ENCODE data around the gene CTXND1.

The CTXND1 gene

DNA sequence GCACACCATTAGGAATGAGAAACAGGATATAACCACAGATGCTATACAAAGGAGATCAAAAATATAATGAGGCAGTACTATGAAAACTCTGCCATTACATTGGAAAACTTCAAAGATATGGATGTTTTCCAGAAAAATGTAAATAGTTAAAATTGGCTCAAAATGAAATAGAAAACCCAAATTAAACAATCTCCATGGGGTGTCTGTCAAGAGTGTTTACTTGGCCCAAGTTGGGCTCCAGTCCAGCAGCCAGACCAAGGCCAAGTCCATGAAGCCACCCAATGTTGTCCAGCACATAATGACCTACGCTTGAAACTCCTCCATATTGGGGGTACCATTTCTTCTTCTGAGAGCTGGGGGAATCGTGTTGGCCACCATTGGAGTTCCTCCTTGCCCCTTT lies 37.1 kb downstream of the CTXND1 start:
- no peak overlapping the region for H3K27ac ChIP-seq (ENCODE audit: insufficient read depth, low read depth, low read length, poor library complexity, severe bottlenecking)
- H3K27me3 ChIP-seq (ENCODE audit: control insufficient read depth, insufficient read depth, low read length, poor library complexity, severe bottlenecking): no peaks in the 10 kb centered on the region
- H3K4me3 ChIP-seq (ENCODE audit: insufficient read depth, low read depth, low read length): no peak overlapping the region
- no peaks in the 10 kb centered on the region for H3K36me3 ChIP-seq (ENCODE audit: control insufficient read depth, insufficient read depth, low read length)
- H3K9me3 ChIP-seq (ENCODE audit: control insufficient read depth, low read length): peaks cover 2% of the 10 kb centered on the region
- no peaks in the 10 kb centered on the region for H3K4me1 ChIP-seq (ENCODE audit: control insufficient read depth, insufficient read depth, low read length)
- WGBS, 2 experiments: 96% methylated on average over 2 of the region's 2 CpGs

DNA sequence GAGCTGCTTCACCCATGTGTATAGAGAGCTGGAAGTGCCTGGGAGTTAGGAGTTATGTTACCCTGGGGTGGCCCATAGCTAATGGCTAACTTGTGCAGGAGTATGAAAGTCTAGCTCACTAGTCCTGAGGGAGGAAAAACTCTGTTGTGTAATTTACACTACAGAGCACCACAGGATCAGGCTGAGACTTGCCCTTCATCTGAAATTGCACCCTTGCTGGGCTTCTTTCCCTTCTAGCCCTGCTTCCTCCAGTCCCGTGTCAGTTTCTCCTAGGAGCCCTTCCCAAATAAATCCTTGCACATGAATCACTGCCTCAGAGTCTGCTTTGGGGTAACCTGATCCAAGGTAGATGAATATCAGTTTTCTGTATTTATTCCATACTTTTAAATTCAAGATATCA lies 40.0 kb downstream of the CTXND1 start:
- Histone ChIP-seq H3K27me3 (ENCODE audit: control insufficient read depth, insufficient read depth, low read length, poor library complexity, severe bottlenecking) (no peaks in the 10 kb centered on the region), H3K9me3 (ENCODE audit: control insufficient read depth, low read length) (peaks cover 2% of the 10 kb centered on the region), H3K4me3 (ENCODE audit: insufficient read depth, low read depth, low read length) (no peak overlapping the region), H3K36me3 (ENCODE audit: control insufficient read depth, insufficient read depth, low read length) (no peaks in the 10 kb centered on the region), H3K4me1 (ENCODE audit: control insufficient read depth, insufficient read depth, low read length) (peaks cover 7% of the 10 kb centered on the region), H3K27ac (ENCODE audit: insufficient read depth, low read depth, low read length, poor library complexity, severe bottlenecking) (no peak overlapping the region)
- 71 to 90% methylated on average over 1 of the region's 1 CpG for WGBS, 2 experiments

DNA sequence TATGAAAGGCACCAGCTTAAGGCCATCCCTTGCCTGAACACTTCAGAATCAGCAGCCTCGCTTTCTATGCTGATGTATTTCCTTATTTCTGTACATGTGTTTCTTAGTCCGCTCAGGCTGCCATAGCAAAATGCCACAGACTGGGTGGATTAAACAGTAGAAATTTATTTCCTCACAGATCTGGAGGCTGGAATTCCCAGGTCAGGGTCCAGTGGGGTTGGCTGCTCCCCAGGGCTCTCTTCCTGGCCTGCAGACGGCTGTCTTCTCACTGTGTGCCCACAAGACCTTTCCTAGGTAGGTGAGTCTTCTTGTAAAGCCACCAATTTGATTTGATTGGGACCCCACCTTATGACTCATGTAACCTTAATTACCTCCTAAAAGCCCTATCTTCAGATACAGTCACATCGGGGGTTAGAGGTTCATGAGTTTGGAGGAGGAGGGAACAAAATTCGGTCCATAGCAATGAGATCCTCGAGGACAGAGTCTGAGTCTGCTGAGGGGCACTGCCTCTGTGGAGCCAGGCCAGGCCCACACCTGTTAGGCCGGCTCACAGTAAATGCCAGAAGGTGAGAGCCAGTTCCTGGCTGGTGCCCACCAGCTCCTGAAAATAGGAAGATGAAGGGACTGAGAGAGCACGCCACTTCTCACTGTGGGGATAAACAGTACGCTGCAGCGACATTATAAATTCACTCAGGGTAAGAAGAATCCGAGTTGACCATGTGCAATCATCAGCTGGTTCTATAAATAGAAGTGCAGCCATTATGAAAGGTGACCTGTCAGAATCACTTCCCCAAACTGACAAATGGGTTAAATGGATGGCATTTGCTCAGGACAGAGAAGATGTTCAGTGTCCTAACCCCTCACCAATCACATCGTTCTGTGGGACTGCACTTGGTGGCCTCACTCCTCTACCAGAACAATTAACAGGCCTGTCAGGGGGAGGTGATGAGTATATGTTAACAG lies 41.1 kb downstream of the CTXND1 start:
- no peak overlapping the region for H3K4me3 ChIP-seq (ENCODE audit: insufficient read depth, low read depth, low read length)
- H3K9me3 ChIP-seq (ENCODE audit: control insufficient read depth, low read length): peaks cover 2% of the 10 kb centered on the region
- 83 to 89% methylated on average over 11 to 12 of the region's 12 CpGs for WGBS, 2 experiments
- no peaks in the 10 kb centered on the region for H3K27me3 ChIP-seq (ENCODE audit: control insufficient read depth, insufficient read depth, low read length, poor library complexity, severe bottlenecking)
- no peak overlapping the region for H3K27ac ChIP-seq (ENCODE audit: insufficient read depth, low read depth, low read length, poor library complexity, severe bottlenecking)
- no peaks in the 10 kb centered on the region for H3K36me3 ChIP-seq (ENCODE audit: control insufficient read depth, insufficient read depth, low read length)
- peaks cover 7% of the 10 kb centered on the region for H3K4me1 ChIP-seq (ENCODE audit: control insufficient read depth, insufficient read depth, low read length)

DNA sequence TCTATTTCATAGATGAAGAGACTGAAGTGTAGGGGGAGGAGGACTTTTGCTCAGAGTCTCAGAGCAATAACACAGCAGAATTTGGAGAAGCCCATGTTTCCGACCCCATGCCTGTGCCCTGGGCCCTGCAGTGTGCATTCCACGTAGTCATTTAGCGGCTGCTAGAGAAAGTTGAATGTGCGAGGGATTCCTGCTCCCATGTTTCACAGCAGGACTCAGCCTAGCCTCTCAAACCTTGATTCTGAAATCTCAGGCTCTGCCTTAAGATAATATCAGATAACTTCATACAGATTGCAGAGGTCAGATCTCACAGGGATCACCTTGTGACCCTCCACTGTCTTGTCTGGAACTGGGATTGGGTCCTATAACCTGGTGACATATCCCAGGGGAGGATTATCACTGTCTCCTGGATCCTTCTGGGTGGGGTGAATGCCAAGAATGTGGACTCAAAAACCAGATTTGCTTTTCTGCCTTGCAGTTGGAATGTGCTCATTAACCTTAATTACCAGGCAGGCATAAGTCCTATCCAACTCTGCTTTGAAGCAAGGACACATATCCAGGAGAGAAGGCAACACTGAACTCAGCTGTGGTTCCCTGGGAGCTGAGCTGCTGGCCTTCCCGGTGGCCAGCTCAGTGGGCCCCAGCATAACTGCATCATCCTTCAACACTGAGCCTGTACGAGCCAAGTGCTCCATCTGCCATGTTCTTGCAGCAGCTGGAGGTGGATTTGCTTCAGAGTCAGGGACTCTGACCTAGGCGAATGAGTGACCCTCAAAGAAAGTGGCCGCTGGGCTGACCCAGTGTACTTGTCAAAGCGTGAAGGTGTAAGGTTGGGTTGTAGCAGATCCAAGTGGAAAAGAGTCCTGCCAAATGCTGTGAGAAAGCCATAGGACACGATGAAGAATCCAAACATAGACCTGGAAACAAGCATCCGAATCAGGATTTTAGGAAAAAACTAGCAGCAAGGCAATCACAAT lies 43.0 kb downstream of the CTXND1 start:
- H3K27ac ChIP-seq (ENCODE audit: insufficient read depth, low read depth, low read length, poor library complexity, severe bottlenecking): no peak overlapping the region
- no peaks in the 10 kb centered on the region for H3K27me3 ChIP-seq (ENCODE audit: control insufficient read depth, insufficient read depth, low read length, poor library complexity, severe bottlenecking)
- peaks cover 2% of the 10 kb centered on the region for H3K9me3 ChIP-seq (ENCODE audit: control insufficient read depth, low read length)
- no peaks in the 10 kb centered on the region for H3K36me3 ChIP-seq (ENCODE audit: control insufficient read depth, insufficient read depth, low read length)
- no peak overlapping the region for H3K4me3 ChIP-seq (ENCODE audit: insufficient read depth, low read depth, low read length)
- peaks cover 7% of the 10 kb centered on the region for H3K4me1 ChIP-seq (ENCODE audit: control insufficient read depth, insufficient read depth, low read length)
- 94 to 95% methylated on average over 11 of the region's 11 CpGs for WGBS, 2 experiments

DNA sequence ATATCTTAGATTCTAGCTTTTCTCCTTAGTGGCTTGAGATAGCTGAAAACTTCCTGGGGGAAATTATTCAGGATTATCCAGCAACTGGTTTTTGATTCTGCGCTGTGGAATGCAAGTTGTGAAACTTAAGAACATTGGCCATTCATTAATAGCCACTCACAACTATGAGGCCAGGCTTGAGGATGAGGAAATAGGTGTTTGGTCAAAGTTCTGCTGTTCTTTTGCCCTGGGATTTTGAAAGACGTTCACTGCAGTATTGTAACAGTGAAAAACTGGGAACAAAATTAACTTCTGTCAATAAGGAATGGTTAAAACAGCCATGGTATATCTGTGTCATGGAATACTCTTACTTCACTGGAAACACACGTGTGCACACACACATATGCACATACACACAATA lies 44.1 kb downstream of the CTXND1 start:
- no peaks in the 10 kb centered on the region for H3K36me3 ChIP-seq (ENCODE audit: control insufficient read depth, insufficient read depth, low read length)
- no peak overlapping the region for H3K4me3 ChIP-seq (ENCODE audit: insufficient read depth, low read depth, low read length)
- H3K4me1 ChIP-seq (ENCODE audit: control insufficient read depth, insufficient read depth, low read length): peaks cover 7% of the 10 kb centered on the region
- H3K27ac ChIP-seq (ENCODE audit: insufficient read depth, low read depth, low read length, poor library complexity, severe bottlenecking): no peak overlapping the region
- H3K27me3 ChIP-seq (ENCODE audit: control insufficient read depth, insufficient read depth, low read length, poor library complexity, severe bottlenecking): no peaks in the 10 kb centered on the region
- WGBS, 2 experiments: 90 to 98% methylated on average over 1 to 2 of the region's 3 CpGs
- H3K9me3 ChIP-seq (ENCODE audit: control insufficient read depth, low read length): peaks cover 2% of the 10 kb centered on the region

DNA sequence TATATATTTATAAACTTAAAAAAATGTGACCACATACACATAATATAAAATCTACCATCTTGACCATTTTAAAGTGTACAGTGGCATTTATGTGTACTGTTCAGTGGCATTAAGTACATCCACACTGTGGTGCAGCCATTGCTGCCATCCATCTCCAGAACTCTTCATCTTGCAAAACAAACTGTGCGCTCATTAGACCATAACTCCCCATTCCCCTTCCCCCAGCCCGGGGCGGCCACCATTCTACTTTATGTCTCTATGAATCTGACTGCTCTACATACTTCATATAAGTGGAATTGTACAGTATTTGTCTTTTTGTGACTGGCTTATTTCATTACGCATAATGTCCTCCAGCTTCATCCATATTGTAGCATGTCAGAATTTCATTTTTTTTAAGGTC lies 47.8 kb downstream of the CTXND1 start:
- Histone ChIP-seq H3K4me3 (ENCODE audit: insufficient read depth, low read depth, low read length) (no peak overlapping the region), H3K9me3 (ENCODE audit: control insufficient read depth, low read length) (no peaks in the 10 kb centered on the region), H3K27ac (ENCODE audit: insufficient read depth, low read depth, low read length, poor library complexity, severe bottlenecking) (no peak overlapping the region), H3K27me3 (ENCODE audit: control insufficient read depth, insufficient read depth, low read length, poor library complexity, severe bottlenecking) (no peaks in the 10 kb centered on the region), H3K36me3 (ENCODE audit: control insufficient read depth, insufficient read depth, low read length) (no peaks in the 10 kb centered on the region), H3K4me1 (ENCODE audit: control insufficient read depth, insufficient read depth, low read length) (peaks cover 7% of the 10 kb centered on the region)
- WGBS, 2 experiments: 93 to 95% methylated on average over 3 of the region's 4 CpGs

DNA sequence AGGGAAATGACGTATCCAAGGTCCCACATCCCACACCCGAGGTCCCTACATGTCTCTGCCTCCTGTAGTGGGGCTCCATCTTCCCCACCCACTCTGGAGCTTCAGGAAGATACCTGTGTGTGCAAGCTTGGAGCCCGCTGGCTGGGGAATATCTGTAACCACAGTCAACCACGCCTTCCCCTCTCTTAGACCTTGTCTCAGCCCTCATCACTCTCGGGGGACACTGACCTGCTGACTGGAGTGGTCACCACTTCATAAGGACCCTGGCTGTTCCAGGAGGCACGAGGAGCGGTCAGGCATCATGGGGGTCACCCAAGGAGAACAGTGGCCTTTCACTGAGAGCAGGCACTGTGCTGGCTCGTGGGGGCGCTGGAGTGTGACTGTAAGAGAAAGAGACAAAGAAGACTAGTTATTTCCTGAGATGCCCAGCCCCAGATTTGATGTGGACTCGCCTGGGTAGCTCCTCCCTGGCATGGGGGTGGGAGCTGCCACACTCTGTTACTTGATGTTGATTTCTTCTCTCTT lies 48.6 kb downstream of the CTXND1 start:
- Histone ChIP-seq H3K36me3 (ENCODE audit: control insufficient read depth, insufficient read depth, low read length) (no peaks in the 10 kb centered on the region), H3K4me1 (ENCODE audit: control insufficient read depth, insufficient read depth, low read length) (peaks cover 4% of the 10 kb centered on the region), H3K4me3 (ENCODE audit: insufficient read depth, low read depth, low read length) (no peak overlapping the region), H3K9me3 (ENCODE audit: control insufficient read depth, low read length) (no peaks in the 10 kb centered on the region), H3K27ac (ENCODE audit: insufficient read depth, low read depth, low read length, poor library complexity, severe bottlenecking) (no peak overlapping the region), H3K27me3 (ENCODE audit: control insufficient read depth, insufficient read depth, low read length, poor library complexity, severe bottlenecking) (no peaks in the 10 kb centered on the region)
- WGBS, 2 experiments: 83 to 86% methylated on average over 10 of the region's 10 CpGs

DNA sequence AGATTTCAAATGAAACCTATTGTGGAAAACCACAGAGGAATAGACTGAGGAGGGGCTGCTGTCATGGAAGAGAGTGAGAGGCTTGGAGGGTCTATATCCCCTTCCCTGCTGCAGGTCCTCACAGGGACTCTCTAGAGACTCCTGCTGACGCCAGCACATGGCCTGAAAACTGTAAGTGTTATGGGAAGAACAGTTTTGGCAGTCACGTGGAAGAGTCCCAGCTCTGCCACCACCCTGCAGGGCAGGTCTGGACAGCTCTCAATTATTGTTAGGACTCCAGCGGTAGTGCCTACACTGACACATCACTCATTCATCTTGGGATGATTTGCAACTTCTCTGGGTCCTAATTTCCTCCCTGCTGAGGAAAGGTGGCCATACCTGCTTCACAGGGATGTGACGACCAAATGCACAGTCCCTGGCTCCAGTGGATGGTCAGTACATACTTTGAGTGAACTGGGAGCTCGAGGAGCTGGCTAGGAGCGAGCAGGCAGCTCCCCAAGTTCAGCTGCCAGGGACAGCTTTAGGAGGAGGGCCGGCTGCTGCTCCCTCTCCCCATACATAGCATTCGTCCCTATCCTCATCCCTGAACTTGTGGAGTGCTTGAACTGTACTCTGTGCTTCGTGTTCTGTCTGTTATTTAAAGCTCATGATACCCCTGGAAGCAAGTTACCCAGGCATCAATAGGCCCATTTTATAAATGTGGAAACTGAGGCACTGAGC lies 49.2 kb downstream of the CTXND1 start:
- H3K36me3 ChIP-seq (ENCODE audit: control insufficient read depth, insufficient read depth, low read length): no peaks in the 10 kb centered on the region
- peaks cover under 1% of the 10 kb centered on the region for H3K4me1 ChIP-seq (ENCODE audit: control insufficient read depth, insufficient read depth, low read length)
- H3K27me3 ChIP-seq (ENCODE audit: control insufficient read depth, insufficient read depth, low read length, poor library complexity, severe bottlenecking): no peaks in the 10 kb centered on the region
- 74 to 77% methylated on average over 9 of the region's 9 CpGs for WGBS, 2 experiments
- H3K9me3 ChIP-seq (ENCODE audit: control insufficient read depth, low read length): no peaks in the 10 kb centered on the region
- no peak overlapping the region for H3K4me3 ChIP-seq (ENCODE audit: insufficient read depth, low read depth, low read length)
- H3K27ac ChIP-seq (ENCODE audit: insufficient read depth, low read depth, low read length, poor library complexity, severe bottlenecking): no peak overlapping the region

DNA sequence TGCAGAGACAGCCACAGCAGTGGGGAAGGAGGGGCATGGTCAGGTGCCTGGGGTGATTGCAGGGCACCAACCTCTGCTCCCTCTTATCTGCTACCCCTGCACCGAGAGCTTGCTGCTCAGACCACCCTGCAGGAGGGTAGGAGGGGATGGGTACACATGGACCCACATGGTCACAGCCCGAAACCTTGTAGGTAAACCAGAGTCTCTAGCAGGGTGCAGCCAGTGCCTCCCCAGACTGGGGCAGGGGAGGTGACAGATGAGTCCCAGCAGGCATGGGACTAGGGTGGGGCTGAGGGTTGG lies 50.0 kb downstream of the CTXND1 start:
- H3K9me3 ChIP-seq (ENCODE audit: control insufficient read depth, low read length): no peaks in the 10 kb centered on the region
- WGBS, 2 experiments: 65 to 69% methylated on average over 2 of the region's 2 CpGs
- H3K4me3 ChIP-seq (ENCODE audit: insufficient read depth, low read depth, low read length): no peak overlapping the region
- H3K27ac ChIP-seq (ENCODE audit: insufficient read depth, low read depth, low read length, poor library complexity, severe bottlenecking): no peak overlapping the region
- no peaks in the 10 kb centered on the region for H3K4me1 ChIP-seq (ENCODE audit: control insufficient read depth, insufficient read depth, low read length)
- no peaks in the 10 kb centered on the region for H3K27me3 ChIP-seq (ENCODE audit: control insufficient read depth, insufficient read depth, low read length, poor library complexity, severe bottlenecking)
- no peaks in the 10 kb centered on the region for H3K36me3 ChIP-seq (ENCODE audit: control insufficient read depth, insufficient read depth, low read length)
